Testis (tissue), 3 donors: ENCODE measurements around the gene SERTAD4. TPM values are rescaled to one million over a fixed set of nuclear protein-coding genes. Genes with fewer than 3 reads are reported as not detected.

ENCODE experiments used
- DNase-seq: peaks from one replicate; pipeline ENCODE4 v3.0.0-alpha.2; 2019
- H3K27ac ChIP-seq, 2 donors: fragments of 200-600 bp; sonication (generic); one replicate each; pipeline ENCODE4 v1.5.1; 2019
- H3K27me3 ChIP-seq: fragments of 200-600 bp; sonication (generic); one replicate; pipeline ENCODE4 v1.5.1; 2019
- H3K36me3 ChIP-seq: fragments of 200-600 bp; sonication (generic); one replicate; pipeline ENCODE4 v1.5.1; 2017; ENCODE audit warnings: low read depth; ENCODE audit errors: missing control alignments
- H3K4me1 ChIP-seq: fragments of 200-600 bp; sonication (generic); one replicate; pipeline ENCODE4 v1.5.1; 2019
- H3K4me3 ChIP-seq, 2 donors: fragments of 200-600 bp; sonication (generic); one replicate each; pipeline ENCODE4 v1.5.1; 2017 to 2019
- H3K9me3 ChIP-seq: fragments of 200-600 bp; sonication (generic); one replicate; pipeline ENCODE4 v1.5.1; 2017
- POLR2A ChIP-seq: fragments of 450-650 bp; IDR thresholded peaks from one replicate; pipeline ENCODE4 v1.6.1; 2017; ENCODE audit warnings: antibody characterized with exemption, mild to moderate bottlenecking, moderate library complexity
- WGBS, 2 donors: methylation state at CpG; one replicate each; pipeline ENCODE4 v1.1.5; 2018; 5-methylcytosine and 5-hydroxymethylcytosine counted together
- intact Hi-C: fragments of 100-400 bp; cut with DNase I; formaldehyde crosslinking; loops from one replicate; pipeline ENCODE4 v1.15.1; 2023; ENCODE audit warnings: low total_unique reads
- polyA plus RNA-seq: library from polyadenylated mRNA; stranded (reverse); fragments of 350-450 nt; fragmentation: Illumina TruSeq; extraction: RNeasy Lipid Tissue Mini Kit (QIAGEN cat#74804); gene quantifications from one replicate; pipeline ENCODE4 v1.2.3, GENCODE V29; 2014; ENCODE audit warnings: low read depth, low replicate concordance; ENCODE audit not compliant: insufficient read depth
- total RNA-seq, 2 donors: library from RNA; depleted of rRNA; stranded (reverse); fragments of >200 nt; gene quantifications; one replicate each; pipeline ENCODE4 v1.2.3, GENCODE V29; 2016
- TF ChIP-seq, protein P1 (sequence below), 3 experiments: fragments of 450-650 bp in 2 of 3; fragments of 200-600 bp in 1 of 3; sonication (generic) in 1 of 3; IDR thresholded peaks; one replicate each; pipeline ENCODE4 v1.5.1; 2016 to 2019; ENCODE audit warnings: antibody characterized with exemption in 3 of 3, mild to moderate bottlenecking in 2 of 3, moderate library complexity in 1 of 3

Gene SERTAD4
- total and polyA plus RNA-seq, 3 donors from 2014 or later = 1.1 to 1.9 (median 1.1) TPM

GRCh38 chr1:210235363-210236053 lies 2.9 kb downstream of the SERTAD4 start:
- H3K36me3 ChIP-seq = no peaks in the 10 kb centered on the region
- H3K27ac ChIP-seq = no peak overlapping the region
- no peak for DNase-seq
- intact Hi-C loops = no loop called here
- WGBS, 2 donors = 85 to 96% methylated on average over 3 of the region's 3 CpGs
- no peaks in the 10 kb centered on the region for H3K9me3 ChIP-seq
- TF ChIP-seq, protein P1, sequence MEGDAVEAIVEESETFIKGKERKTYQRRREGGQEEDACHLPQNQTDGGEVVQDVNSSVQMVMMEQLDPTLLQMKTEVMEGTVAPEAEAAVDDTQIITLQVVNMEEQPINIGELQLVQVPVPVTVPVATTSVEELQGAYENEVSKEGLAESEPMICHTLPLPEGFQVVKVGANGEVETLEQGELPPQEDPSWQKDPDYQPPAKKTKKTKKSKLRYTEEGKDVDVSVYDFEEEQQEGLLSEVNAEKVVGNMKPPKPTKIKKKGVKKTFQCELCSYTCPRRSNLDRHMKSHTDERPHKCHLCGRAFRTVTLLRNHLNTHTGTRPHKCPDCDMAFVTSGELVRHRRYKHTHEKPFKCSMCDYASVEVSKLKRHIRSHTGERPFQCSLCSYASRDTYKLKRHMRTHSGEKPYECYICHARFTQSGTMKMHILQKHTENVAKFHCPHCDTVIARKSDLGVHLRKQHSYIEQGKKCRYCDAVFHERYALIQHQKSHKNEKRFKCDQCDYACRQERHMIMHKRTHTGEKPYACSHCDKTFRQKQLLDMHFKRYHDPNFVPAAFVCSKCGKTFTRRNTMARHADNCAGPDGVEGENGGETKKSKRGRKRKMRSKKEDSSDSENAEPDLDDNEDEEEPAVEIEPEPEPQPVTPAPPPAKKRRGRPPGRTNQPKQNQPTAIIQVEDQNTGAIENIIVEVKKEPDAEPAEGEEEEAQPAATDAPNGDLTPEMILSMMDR (IDR thresholded peaks at IDR 0.05) = no peak
- TF ChIP-seq POLR2A = no peak
- H3K4me1 ChIP-seq = peaks cover 13% of the 10 kb centered on the region
- no peak overlapping the region for H3K4me3 ChIP-seq
- H3K27me3 ChIP-seq = no peaks in the 10 kb centered on the region

DNA sequence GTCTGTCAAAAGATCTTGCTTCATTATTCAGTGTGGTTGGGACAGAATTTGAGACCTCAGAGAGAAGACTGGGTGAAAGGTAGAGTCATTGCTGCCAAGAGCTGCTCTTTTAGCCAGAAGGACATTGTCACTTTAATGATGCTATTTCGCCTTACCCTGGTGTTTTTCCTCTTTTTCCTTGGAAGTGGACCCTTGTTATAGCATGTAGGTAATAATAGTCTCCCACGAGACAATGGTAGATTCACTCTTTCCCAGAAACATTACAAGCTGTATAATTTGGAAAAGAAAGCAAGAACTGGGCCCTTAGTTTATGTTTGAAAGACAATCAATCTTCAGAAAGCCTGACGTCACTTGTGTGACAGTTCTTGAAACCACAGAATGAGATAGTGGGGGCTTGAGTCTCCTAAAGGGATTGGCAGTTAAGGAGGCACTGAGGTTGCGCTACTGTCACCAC lies 3.8 kb downstream of the SERTAD4 start:
- no peaks in the 10 kb centered on the region for H3K27me3 ChIP-seq
- no peaks in the 10 kb centered on the region for H3K36me3 ChIP-seq
- 87 to 90% methylated on average over 4 of the region's 4 CpGs for WGBS, 2 donors
- H3K9me3 ChIP-seq = no peaks in the 10 kb centered on the region
- no peak overlapping the region for H3K4me3 ChIP-seq
- peak overlapping the region in 1 of 2 donors; percentile 30 for H3K27ac ChIP-seq
- TF ChIP-seq POLR2A = no peak
- TF ChIP-seq, protein P1 (IDR thresholded peaks at IDR 0.05) = no peak
- DNase-seq = no peak
- intact Hi-C loops = no loop called here
- H3K4me1 ChIP-seq = peaks cover 13% of the 10 kb centered on the region

- no peak for TF ChIP-seq POLR2A
- TF ChIP-seq, protein P1 (IDR thresholded peaks at IDR 0.05) = no peak
- H3K4me3 ChIP-seq = no peak overlapping the region
- 41 to 62% methylated on average over 10 of the region's 10 CpGs for WGBS, 2 donors
- intact Hi-C loops = no loop called here
- no peaks in the 10 kb centered on the region for H3K27me3 ChIP-seq
- no peaks in the 10 kb centered on the region for H3K9me3 ChIP-seq
- H3K4me1 ChIP-seq = peaks cover 13% of the 10 kb centered on the region
- DNase-seq = no peak
- H3K27ac ChIP-seq = peak overlapping the region in 1 of 2 donors; percentile 30
- H3K36me3 ChIP-seq = no peaks in the 10 kb centered on the region
Observed at GRCh38 chr1:210236840-210237409, 4.3 kb downstream of the SERTAD4 start.

DNA sequence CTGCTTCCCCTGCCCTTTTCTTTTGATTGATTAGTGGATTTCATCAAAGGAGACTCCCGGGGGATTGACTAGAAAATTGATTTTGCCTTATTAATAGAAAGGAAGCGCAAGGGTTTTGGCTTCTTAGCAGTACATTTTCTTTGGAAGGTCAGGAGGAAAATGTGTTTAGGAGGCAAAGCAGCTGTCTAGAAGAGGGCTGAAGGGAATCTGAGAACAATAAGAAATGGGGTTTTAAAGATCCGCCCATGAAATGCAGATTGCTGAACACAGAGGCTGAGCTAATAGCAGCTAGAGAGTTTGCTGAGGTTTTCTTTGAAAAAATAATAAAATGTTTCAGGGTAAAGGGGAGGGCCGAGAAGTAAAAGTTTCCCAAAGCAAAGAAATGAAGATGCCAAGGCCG lies 4.9 kb downstream of the SERTAD4 start:
- 51 to 55% methylated on average over 5 of the region's 5 CpGs for WGBS, 2 donors
- TF ChIP-seq, protein P1 (IDR thresholded peaks at IDR 0.05) = no peak
- no peak for TF ChIP-seq POLR2A
- Histone ChIP-seq H3K9me3 (no peaks in the 10 kb centered on the region), H3K27me3 (no peaks in the 10 kb centered on the region), H3K4me1 (peaks cover 13% of the 10 kb centered on the region), H3K36me3 (no peaks in the 10 kb centered on the region), H3K27ac (peak overlapping the region in 1 of 2 donors; percentile 39), H3K4me3 (no peak overlapping the region)
- no peak for DNase-seq
- intact Hi-C loops = no loop called here
